ENCODE measurements around the gene FAM50B.

FAM50B gene

DNA sequence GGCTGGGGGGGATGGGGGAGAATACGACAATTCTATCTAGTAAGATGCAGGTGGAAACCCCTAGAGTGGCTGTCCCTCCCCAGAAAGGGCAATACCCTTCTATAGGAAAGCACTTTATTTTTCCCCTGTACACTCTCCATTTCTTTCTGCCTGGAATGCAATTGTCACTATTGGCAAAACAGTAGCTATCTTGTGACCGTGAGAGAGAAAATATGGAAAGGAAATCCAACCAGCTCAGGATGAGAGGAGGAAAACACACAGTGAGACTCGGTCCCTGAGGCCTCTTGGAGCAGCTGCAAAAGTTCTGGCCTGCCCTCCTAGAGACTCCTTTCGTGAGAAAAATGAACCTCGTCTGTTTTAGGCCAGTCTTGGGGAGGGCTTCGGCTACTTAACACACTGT is 43.4 kb downstream of the FAM50B start:
- TF ChIP-seq Cebpa-rat (IDR thresholded peaks at IDR 0.05): no peak
- 0 out of 20 replicates have a peak, but pooled peaks cover 0 to 3% (median 0%) of the 10 kb centered on the region in 10 experiments for H3K4me1 ChIP-seq

DNA sequence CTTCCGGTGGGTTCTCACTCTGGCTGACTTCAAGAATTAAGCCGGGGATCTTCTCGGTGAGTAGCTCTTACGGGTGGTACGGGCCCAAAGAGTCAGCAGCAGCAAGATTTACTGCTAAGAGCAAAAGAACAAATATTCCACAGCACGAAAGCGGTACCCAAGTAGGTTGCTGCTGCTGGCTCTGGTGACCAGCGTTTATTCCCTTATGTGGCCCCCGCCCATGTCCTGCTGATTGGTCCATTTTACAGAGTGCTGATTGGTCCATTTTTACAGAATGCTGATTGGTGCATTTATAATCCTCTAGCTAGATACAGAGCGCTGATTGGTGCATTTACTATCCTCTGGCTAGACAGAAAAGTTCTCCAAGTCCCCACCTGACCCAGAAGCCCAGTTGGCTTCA is 44.3 kb downstream of the FAM50B start:
- H3K27me3 ChIP-seq: no peaks in the 10 kb centered on the region
- H3K4me3 ChIP-seq: no peak overlapping the region
- H3K9ac ChIP-seq: no peak overlapping the region
- 0 out of 20 replicates have a peak, but pooled peaks cover 0 to 3% (median 0%) of the 10 kb centered on the region in 10 experiments for H3K4me1 ChIP-seq
- no peak overlapping the region for H3K27ac ChIP-seq
- no peak for TF ChIP-seq Cebpa-rat (IDR thresholded peaks at IDR 0.05)
- H4K20me1 ChIP-seq: no peaks in the 10 kb centered on the region
- H3K36me3 ChIP-seq: no peaks in the 10 kb centered on the region
- 0 out of 22 replicates have a peak, but pooled peaks cover 0 to 6% (median 0%) of the 10 kb centered on the region in 11 experiments for H3K9me3 ChIP-seq (replicated peaks in 1 of 11)
- no peak overlapping the region for H3K4me2 ChIP-seq

More for the DNA sequence above, 43.4 kb downstream of the FAM50B start:
- Histone ChIP-seq H3K27me3 (no peaks in the 10 kb centered on the region), H3K36me3 (no peaks in the 10 kb centered on the region), H4K20me1 (no peaks in the 10 kb centered on the region), H3K9ac (no peak overlapping the region), H3K4me2 (no peak overlapping the region), H3K9me3 (replicated peaks in 1 of 11) (0 out of 22 replicates have a peak, but pooled peaks cover 0 to 6% (median 0%) of the 10 kb centered on the region in 11 experiments), H3K27ac (no peak overlapping the region), H3K4me3 (no peak overlapping the region)

DNA sequence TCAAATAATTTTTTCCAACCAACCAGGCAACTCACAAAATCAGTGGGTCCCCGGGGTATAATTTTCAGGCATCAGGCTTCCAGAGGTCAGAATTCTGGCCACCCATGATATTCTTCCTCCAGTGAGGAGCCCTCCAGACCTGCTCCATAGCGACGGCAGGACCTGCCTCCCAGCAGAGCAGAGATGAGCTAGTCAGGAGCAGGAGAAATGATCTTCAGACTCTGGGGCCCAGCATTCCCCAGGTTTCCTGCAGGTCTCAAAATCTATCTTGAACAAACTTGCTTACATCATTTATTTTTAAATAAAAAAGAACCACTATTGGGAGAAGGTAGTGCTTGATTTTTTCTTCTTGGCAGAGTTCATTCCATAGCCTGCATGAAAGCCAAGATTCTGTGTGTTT is 44.7 kb downstream of the FAM50B start:
- no peaks in the 10 kb centered on the region for H4K20me1 ChIP-seq
- H3K27ac ChIP-seq: no peak overlapping the region
- H3K4me3 ChIP-seq: no peak overlapping the region
- H3K9ac ChIP-seq: no peak overlapping the region
- no peaks in the 10 kb centered on the region for H3K27me3 ChIP-seq
- H3K9me3 ChIP-seq (replicated peaks in 1 of 11): 0 out of 22 replicates have a peak, but pooled peaks cover 0 to 11% (median 0%) of the 10 kb centered on the region in 11 experiments
- H3K4me1 ChIP-seq: 0 out of 20 replicates have a peak, but pooled peaks cover 0 to 3% (median 0%) of the 10 kb centered on the region in 10 experiments
- TF ChIP-seq Cebpa-rat (IDR thresholded peaks at IDR 0.05): no peak
- H3K36me3 ChIP-seq: no peaks in the 10 kb centered on the region
- H3K4me2 ChIP-seq: no peak overlapping the region

DNA sequence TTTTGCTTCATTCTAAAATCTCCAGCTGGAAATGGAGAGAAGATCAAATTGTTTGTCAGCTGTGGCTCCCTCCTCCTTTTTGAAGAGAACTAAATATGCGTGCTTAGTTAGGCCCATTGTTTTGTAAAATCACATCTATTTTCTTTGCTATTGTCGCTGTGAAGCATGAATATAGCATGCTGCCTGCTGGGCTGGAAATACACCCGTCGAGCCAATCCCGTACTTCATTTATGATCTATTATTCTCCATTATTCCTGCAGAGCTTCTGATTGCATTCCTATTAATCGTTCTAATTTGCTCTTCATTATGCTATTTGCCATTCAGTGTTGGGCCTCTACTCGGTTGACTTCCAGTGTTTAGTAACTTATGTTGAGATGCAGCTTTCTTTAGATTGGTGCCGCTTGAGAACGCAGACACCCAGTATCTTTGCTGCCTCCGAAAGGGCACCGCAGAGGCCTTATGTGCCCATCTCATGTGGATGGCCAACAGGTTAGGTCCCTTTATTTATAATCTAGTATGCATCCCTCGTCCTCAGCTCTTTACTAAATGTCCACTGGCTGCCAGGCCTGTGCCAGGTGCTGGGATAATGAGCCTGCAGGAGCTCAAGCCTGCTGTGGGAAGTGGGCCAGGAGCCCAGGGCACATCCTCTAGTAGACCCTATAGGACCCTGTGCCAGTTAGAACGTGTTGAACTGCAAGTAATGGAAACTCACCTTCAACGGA is 45.6 kb downstream of the FAM50B start:
- Histone ChIP-seq H3K27me3 (no peaks in the 10 kb centered on the region), H3K27ac (no peak overlapping the region), H3K4me2 (no peak overlapping the region), H3K9ac (no peak overlapping the region), H3K9me3 (replicated peaks in 1 of 11) (0 out of 22 replicates have a peak, but pooled peaks cover 0 to 13% (median 0%) of the 10 kb centered on the region in 11 experiments), H3K4me1 (0 out of 20 replicates have a peak, but pooled peaks cover 0 to 3% (median 0%) of the 10 kb centered on the region in 10 experiments), H3K36me3 (no peaks in the 10 kb centered on the region), H4K20me1 (no peaks in the 10 kb centered on the region), H3K4me3 (no peak overlapping the region)
- no peak for TF ChIP-seq Cebpa-rat (IDR thresholded peaks at IDR 0.05)

DNA sequence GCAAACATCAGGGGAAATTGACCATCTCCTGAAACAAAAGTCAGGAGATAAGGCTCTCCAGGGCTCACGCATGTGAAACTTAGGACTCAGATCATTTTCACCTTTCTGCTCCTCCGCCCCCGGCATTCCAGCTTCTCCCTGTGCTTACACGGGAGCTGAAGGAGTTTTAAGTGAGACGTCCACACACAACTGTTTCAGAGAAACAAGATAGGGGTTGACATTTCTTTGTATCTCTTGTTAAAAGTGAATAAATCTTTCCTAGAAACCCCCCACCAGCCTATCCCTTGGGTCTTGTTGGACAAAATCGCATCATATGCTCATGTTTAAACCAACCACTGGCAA is 46.1 kb downstream of the FAM50B start:
- TF ChIP-seq Cebpa-rat (IDR thresholded peaks at IDR 0.05): no peak
- no peak overlapping the region for H3K4me3 ChIP-seq
- H3K4me2 ChIP-seq: no peak overlapping the region
- H3K36me3 ChIP-seq: no peaks in the 10 kb centered on the region
- H3K9me3 ChIP-seq (replicated peaks in 1 of 11): 0 out of 22 replicates have a peak, but pooled peaks cover 0 to 13% (median 0%) of the 10 kb centered on the region in 11 experiments
- no peak overlapping the region for H3K9ac ChIP-seq
- no peak overlapping the region for H3K27ac ChIP-seq
- H3K4me1 ChIP-seq: 0 out of 20 replicates have a peak, but pooled peaks cover 0 to 3% (median 0%) of the 10 kb centered on the region in 10 experiments
- no peaks in the 10 kb centered on the region for H4K20me1 ChIP-seq
- H3K27me3 ChIP-seq: no peaks in the 10 kb centered on the region

DNA sequence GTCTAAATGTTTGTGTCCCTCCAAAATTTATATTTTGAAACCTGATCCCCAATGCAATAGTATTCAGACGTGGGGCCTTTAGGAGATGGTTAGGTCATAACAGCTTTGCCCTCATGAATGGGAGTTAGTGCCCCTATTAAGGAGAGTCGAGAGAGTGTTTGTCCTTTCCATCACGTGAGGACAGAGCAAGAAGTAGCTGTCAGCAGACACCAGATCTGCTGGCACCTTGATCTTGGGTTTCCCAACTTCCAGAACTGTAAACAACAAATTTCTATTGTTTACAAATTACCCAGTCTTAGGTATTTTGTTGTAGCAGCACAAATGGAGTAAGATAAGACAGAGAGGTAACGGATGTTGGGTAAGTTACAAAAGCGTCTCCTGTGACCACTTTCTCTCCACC is 46.6 kb downstream of the FAM50B start:
- no peaks in the 10 kb centered on the region for H3K27me3 ChIP-seq
- no peaks in the 10 kb centered on the region for H4K20me1 ChIP-seq
- H3K27ac ChIP-seq: no peak overlapping the region
- no peak overlapping the region for H3K4me3 ChIP-seq
- no peaks in the 10 kb centered on the region for H3K36me3 ChIP-seq
- H3K4me1 ChIP-seq: 0 out of 20 replicates have a peak, but pooled peaks cover 0 to 3% (median 0%) of the 10 kb centered on the region in 10 experiments
- 0 out of 22 replicates have a peak, but pooled peaks cover 0 to 13% (median 0%) of the 10 kb centered on the region in 11 experiments for H3K9me3 ChIP-seq (replicated peaks in 1 of 11)
- no peak overlapping the region for H3K4me2 ChIP-seq
- H3K9ac ChIP-seq: no peak overlapping the region
- TF ChIP-seq Cebpa-rat (IDR thresholded peaks at IDR 0.05): no peak

DNA sequence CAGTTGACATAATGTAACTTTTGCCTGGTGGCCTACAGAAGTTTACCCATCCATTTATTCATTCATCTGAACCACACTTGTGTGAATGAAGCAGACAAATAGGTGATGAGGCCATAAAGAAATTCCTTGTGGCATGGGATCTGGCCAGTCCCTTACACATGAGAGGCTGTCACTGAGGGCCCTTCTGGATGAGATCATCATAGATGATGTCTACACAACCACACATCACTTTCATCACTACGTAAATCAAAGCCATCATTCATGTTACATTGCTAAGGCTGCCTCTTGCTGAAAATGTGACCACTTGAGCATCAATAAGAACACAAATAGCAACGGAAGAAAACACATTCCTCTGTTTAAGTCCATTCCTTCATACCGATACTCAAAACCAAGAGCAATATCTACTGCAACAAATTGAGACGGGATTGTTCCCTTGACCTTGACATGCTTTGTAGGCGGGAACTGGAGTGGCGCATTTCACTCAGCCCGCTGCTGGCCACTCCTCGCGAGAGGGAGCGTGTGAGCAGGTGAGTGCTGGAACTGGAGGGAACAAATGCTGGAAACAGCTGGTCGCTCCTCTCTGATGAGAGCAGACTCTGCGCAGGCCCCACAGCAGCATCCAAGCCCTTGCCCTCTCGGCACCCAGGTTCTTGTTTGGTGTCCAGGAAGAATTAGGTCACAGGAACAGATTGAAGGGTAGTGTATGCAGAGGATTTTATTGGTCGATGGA is 49.3 kb downstream of the FAM50B start:
- Histone ChIP-seq H3K4me1 (peaks cover 7 to 13% (median 12%) of the 10 kb centered on the region in 10 experiments; a peak in 18 of 20 replicates), H3K9me3 (replicated peaks in 1 of 11) (0 out of 22 replicates have a peak, but pooled peaks cover 0 to 12% (median 0%) of the 10 kb centered on the region in 11 experiments), H3K4me3 (no peak overlapping the region)

DNA sequence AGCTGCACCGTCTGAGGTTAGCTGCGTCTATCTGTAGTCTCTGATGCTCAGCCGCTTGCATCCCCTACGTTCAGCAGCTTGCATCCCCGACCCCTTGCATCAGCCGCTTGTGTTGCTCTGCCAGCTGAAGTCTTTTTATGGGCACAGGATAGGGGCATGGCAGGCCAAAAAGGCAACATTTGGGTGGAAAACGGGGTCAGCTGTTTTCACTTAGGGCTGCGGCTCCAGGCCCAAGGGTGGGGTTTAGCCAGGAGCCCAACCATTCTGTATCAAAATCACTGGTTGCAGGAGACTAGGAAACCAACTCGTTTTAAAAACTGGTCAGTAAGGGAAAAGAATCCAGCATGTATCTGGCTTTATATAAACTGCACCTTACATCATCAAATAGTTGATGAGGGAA is 49.9 kb downstream of the FAM50B start:
- H3K27ac ChIP-seq: no peak overlapping the region
- H3K4me1 ChIP-seq: peaks cover 7 to 13% (median 12%) of the 10 kb centered on the region in 10 experiments; a peak in 18 of 20 replicates
- H3K9ac ChIP-seq: no peak overlapping the region
- no peak for TF ChIP-seq Cebpa-rat (IDR thresholded peaks at IDR 0.05)
- H3K4me3 ChIP-seq: no peak overlapping the region
- H4K20me1 ChIP-seq: no peaks in the 10 kb centered on the region
- no peak overlapping the region for H3K4me2 ChIP-seq
- no peaks in the 10 kb centered on the region for H3K27me3 ChIP-seq
- H3K36me3 ChIP-seq: no peaks in the 10 kb centered on the region
- H3K9me3 ChIP-seq (replicated peaks in 1 of 11): 0 out of 22 replicates have a peak, but pooled peaks cover 0 to 7% (median 0%) of the 10 kb centered on the region in 11 experiments

More for the DNA sequence above, 49.3 kb downstream of the FAM50B start:
- no peak overlapping the region for H3K27ac ChIP-seq
- H3K27me3 ChIP-seq: no peaks in the 10 kb centered on the region
- H3K36me3 ChIP-seq: no peaks in the 10 kb centered on the region
- H3K9ac ChIP-seq: no peak overlapping the region
- H4K20me1 ChIP-seq: no peaks in the 10 kb centered on the region
- TF ChIP-seq Cebpa-rat (IDR thresholded peaks at IDR 0.05): no peak
- no peak overlapping the region for H3K4me2 ChIP-seq

DNA sequence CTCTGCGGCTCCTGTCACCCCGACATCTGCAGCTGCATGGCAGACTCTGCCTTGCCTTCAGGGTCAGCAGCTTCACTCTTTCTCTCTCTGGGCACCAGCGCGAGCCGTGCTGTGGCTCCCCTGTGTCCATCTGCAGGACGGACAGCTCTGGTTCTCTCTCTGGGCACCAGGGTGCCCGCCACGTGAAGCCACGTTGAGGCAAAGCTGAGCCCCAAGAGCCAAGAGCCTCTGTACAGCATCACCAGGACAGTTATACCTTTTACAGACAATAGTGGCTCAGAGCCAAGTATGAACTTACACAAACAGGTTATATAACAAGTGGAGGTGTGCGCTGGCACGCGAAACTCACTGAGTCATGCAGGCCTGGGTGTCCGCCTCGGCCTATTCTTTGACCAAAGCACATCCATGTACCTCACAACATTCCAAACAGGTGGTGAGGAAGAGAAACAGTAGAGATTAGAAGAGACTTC is 50.8 kb downstream of the FAM50B start:
- peaks cover 7 to 13% (median 12%) of the 10 kb centered on the region in 10 experiments; a peak in 18 of 20 replicates for H3K4me1 ChIP-seq
- no peak overlapping the region for H3K9ac ChIP-seq
- H3K4me3 ChIP-seq: no peak overlapping the region
- H4K20me1 ChIP-seq: no peaks in the 10 kb centered on the region
- H3K36me3 ChIP-seq: no peaks in the 10 kb centered on the region
- H3K9me3 ChIP-seq (replicated peaks in 1 of 11): 0 out of 22 replicates have a peak, but pooled peaks cover 0 to 7% (median 0%) of the 10 kb centered on the region in 11 experiments
- no peak for TF ChIP-seq Cebpa-rat (IDR thresholded peaks at IDR 0.05)
- H3K27me3 ChIP-seq: no peaks in the 10 kb centered on the region
- H3K27ac ChIP-seq: no peak overlapping the region
- no peak overlapping the region for H3K4me2 ChIP-seq
